Frontal cortex (tissue), 4 donors: ENCODE data around the gene DHODH. TPM values are rescaled to one million over a fixed set of nuclear protein-coding genes. Genes with fewer than 3 reads are reported as not detected.
"Not testable (repeated sequence)": the region's sequence is repeated elsewhere in the genome, so short reads cannot be mapped to it uniquely, and the experiment has no call there.

Experiments
- DNase-seq, 2 donors: peaks; one replicate each; pipeline ENCODE4 v3.0.0; 2012; ENCODE audit warnings: low spot score in 2 of 2
- FAIRE-seq: peaks from 2 replicates; lab custom pipeline; 2012; peaks lifted over from hg19 to GRCh38; lab: Jason Lieb, UNC
- small RNA-seq: library from RNA; depleted of rRNA; stranded (forward); fragments of <200 nt; gene quantifications from one replicate; pipeline ENCODE3, GENCODE V24; 2014
- total RNA-seq: library from RNA; depleted of rRNA; stranded (reverse); fragments of >200 nt; gene quantifications from one replicate; pipeline ENCODE4 v1.2.3, GENCODE V29; 2014
- donor health status: control.
- donor health status: control.
- donor health status: control.

The DHODH gene
- total RNA-seq, 1 donor from 2014 or later: 2.4 TPM

DNA sequence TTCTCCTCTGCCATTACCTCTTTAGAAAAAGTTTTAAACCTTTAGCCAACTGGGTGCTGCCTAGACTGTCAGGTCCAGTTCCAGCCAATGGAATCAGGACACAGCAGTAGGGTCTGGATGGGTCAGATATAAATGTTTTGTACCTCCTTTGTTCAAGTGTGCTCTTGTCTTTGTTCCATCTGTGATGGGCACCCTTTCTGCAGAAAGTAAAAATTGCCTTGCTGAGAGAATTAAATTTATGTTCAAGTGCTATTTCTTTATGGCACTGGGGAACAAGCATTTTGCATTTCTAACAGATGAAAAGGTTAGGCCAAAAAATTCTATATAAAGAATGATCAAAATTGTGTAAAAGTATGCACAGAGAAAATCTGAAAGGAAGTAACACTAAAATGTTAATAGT lies 40.6 kb downstream of the DHODH start:
- FAIRE-seq: no peak
- DNase-seq: no peak

DNA sequence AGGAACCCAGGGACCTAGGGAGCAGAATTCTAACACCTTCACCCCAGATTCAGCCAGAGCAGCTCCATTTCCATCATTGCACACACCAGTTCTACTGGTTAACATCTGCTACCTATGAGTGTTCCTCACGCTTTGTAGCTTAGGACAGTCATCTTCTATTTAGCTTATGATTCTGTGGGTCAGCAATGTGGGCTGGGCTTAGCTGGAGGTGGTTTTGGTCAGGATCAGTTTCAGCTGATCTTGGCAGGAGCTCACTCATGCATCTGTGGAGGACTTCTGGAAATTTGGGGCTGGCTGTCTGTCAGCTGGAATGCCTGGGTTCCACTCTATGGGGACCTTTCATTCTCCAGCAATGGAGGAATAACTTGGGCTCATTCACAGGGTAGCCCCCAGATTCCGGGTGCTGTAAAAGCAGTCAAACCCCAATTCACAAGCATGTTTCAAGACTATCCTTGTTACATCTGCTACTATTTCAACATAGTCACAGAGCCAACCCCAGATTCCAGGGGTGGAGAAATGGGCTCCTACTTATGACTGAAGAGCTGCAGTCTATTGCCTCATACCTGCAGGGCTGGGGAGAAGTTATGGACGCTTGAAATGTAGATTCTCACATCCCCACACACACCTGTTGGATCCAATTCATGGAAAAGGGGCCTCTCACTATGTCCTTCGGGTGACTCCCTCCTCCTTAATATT lies 42.4 kb downstream of the DHODH start:
- DNase-seq: no peak

DNA sequence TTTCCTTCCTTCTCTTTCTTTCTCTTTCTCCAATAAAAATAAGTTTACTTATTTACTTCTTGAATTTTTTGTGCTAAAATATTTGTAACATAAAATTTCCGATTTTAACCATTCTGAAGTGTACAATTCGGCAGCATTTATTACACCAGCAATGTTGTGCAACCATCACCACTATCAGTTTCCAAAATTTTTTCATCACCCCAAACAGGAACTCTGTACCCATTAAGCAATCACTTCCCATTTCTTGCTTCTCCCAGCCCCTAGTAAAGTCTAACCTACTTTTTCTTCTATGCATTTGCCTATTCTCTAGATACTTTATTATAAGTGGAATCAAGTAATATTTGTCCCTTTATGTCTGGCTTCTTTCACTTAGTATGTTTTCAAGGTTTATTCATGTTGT lies 43.3 kb downstream of the DHODH start:
- DNase-seq (no peak), FAIRE-seq (no peak)

More for the DNA sequence above, 42.4 kb downstream of the DHODH start:
- no peak for FAIRE-seq

GRCh38 chr16:72054254-72054847 lies 45.8 kb downstream of the DHODH start, which contains the start of gene HP:
Gene HP, plus strand, starts transcription at chr16:72054505. Its CDS starts 148 bp downstream, at chr16:72054653.
- not testable (repeated sequence) for FAIRE-seq, DNase-seq

- DNase-seq: no peak
- FAIRE-seq: no peak
Observed at GRCh38 chr16:72055911-72056310, 47.4 kb downstream of the DHODH start.

DNA sequence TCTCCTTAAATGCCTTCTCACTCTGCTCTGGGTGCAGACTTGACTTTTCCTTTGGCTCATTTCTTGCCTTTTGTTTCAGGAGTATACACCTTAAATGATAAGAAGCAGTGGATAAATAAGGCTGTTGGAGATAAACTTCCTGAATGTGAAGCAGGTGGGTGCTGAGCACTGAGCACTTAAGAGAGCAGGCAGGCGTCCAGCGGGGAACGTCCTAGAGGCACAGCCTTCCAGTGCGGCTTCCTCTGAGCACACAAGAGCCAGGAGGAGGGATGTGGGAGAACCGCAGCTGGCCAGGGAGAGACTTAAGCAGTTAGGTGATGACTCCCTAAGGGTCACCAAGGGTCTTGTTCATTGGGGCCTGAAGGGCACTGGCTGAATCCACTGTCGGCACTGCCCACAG lies 48.8 kb downstream of the DHODH start:
- FAIRE-seq, DNase-seq: not testable (repeated sequence)

- not testable (repeated sequence) for DNase-seq, FAIRE-seq
Observed at GRCh38 chr16:72059060-72059459, 50.5 kb downstream of the DHODH start.

DNA sequence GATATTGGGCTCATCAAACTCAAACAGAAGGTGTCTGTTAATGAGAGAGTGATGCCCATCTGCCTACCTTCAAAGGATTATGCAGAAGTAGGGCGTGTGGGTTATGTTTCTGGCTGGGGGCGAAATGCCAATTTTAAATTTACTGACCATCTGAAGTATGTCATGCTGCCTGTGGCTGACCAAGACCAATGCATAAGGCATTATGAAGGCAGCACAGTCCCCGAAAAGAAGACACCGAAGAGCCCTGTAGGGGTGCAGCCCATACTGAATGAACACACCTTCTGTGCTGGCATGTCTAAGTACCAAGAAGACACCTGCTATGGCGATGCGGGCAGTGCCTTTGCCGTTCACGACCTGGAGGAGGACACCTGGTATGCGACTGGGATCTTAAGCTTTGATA lies 51.9 kb downstream of the DHODH start:
- FAIRE-seq (no peak), DNase-seq (no peak)

- DNase-seq (no peak), FAIRE-seq (no peak)
Observed at GRCh38 chr16:72061564-72061963, 53.0 kb downstream of the DHODH start.

- FAIRE-seq (no peak), DNase-seq (no peak)
Observed at GRCh38 chr16:72064361-72064894, 55.9 kb downstream of the DHODH start.

DNA sequence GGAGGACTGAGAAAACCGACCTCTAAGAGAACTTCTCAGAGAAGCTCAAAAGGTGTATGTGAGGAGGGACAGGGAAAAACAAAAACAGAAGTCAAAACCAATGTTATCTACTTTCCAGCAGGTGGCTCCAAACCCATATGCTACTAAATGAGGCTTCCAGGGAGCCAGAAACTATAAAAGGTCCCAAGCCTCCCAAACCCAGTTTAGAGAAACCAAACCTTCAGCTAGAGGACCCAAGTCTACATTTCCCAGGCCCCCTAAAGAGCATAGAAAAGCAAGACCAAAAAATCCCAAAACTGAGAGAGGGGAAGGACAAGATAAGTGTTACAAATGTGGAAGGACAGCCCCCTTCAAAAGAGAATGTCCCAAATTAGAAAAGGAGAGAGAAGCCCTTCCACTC lies 58.2 kb downstream of the DHODH start:
- peak; percentile 35 to 46 for DNase-seq
- peak; percentile 93 for FAIRE-seq

- FAIRE-seq (no peak), DNase-seq (no peak)
Observed at GRCh38 chr16:72068930-72069329, 60.4 kb downstream of the DHODH start.

DNA sequence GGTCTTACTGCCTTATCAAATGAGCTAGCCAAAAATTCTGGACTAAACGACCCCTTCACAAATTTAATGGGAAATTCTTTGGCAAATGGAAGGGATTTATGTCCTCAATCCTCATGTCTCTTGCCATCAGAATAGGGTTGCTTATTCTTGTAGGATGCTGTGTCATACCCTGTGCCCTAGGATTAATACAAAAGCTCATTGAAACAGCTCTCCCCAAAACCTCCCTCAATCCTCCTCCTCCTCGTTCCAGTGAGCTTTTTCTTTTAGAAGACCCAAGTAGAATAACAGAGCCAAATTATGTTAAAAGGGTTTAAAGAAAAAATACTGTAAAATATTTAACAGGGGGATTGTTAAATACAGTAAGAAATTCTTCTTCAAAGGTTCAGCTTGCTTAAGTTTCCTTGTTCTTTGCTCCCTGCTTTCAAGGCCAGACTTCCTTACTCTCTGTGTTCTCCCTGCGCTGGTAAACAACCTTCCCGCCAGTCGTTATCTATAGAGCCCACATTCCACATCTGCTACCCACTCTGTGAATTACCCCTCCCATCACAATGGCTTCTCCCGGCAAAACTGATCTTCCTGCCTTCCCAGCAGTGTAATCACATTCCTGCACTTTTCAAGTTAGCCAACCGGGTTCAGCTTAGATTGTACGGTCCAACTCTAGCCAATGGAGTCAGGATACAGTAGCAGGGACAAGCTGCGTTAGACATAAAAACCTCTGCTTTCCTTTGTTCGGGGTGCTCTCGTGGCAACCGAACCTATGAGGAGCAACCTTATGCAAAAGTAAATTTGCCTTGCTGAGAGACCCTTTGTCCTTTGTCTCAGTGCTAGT lies 64.2 kb downstream of the DHODH start:
- DNase-seq (no peak), FAIRE-seq (no peak)

DNA sequence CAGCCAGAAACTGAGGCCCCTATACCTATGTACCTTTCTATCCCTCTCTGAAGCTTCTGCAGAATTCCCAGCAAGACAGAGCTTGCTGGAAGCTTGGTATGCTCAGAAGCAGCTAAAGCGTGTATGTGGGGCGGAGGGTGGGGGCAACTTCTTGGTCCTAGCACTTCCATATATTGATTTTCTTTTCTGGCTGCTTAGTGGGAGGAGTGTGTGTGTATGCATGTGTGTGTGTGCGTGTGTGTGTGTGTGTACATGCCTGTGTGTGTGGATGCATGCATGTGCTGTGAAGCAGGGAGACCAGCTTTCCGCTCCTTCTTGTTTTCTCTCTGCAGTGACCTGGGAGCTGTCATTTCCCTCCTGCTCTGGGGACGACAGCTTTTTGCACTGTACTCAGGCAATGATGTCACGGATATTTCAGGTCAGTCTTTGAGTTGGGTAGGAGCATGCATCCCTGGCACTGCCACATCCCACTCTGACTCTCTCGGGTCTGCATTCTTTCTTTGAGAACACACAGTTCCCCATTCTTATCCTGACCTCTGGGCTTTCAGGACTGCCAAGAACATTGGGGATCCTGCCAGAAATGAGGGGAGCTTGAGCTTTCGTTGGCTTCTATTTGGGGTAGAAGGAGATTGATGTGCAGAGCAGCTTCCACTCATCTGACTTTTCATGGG lies 65.2 kb downstream of the DHODH start:
- DNase-seq (peak in 1 of 2 donors; percentile 18), FAIRE-seq (no peak)

DNA sequence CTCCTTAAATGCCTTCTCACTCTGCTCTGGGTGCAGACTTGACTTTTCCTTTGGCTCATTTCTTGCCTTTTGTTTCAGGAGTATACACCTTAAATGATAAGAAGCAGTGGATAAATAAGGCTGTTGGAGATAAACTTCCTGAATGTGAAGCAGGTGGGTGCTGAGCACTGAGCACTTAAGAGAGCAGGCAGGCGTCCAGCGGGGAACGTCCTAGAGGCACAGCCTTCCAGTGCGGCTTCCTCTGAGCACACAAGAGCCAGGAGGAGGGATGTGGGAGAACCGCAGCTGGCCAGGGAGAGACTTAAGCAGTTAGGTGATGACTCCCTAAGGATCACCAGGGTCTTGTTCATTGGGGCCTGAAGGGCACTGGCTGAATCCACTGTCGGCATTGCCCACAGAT lies 66.5 kb downstream of the DHODH start:
- not testable (repeated sequence) for FAIRE-seq

More for the DNA sequence above, 66.5 kb downstream of the DHODH start:
- DNase-seq: not testable (repeated sequence)

Small RNAs within 50 kb of the gene (small RNA-seq; reads per million reads assigned to genes)
- not detected for gene RPL39P31

Other genes starting within 250 kb of the DHODH start
- gene AP1G1, start 199.9 kb upstream of the DHODH start, total RNA-seq: 90.9 TPM
- 7.7 TPM for gene ATXN1L, start 162.8 kb upstream of the DHODH start, total RNA-seq
- 36.7 TPM for gene ZNF821, start 124.6 kb upstream of the DHODH start, total RNA-seq
- 117 TPM for gene IST1, start 113.2 kb upstream of the DHODH start, total RNA-seq
- under 0.01 TPM for gene PKD1L3, start 8.3 kb upstream of the DHODH start, total RNA-seq
- gene HP, start 45.8 kb downstream of the DHODH start, total RNA-seq: 0.41 TPM
- gene HPR, start 54.5 kb downstream of the DHODH start, total RNA-seq: under 0.01 TPM
- gene TXNL4B, start 84.9 kb downstream of the DHODH start, total RNA-seq: 10.2 TPM
- 57.1 TPM for gene DHX38, start 85.1 kb downstream of the DHODH start, total RNA-seq
- gene PMFBP1, start 163.4 kb downstream of the DHODH start, total RNA-seq: 0.41 TPM